Measurements from ENCODE around the gene PREX1.

Gene PREX1

DNA sequence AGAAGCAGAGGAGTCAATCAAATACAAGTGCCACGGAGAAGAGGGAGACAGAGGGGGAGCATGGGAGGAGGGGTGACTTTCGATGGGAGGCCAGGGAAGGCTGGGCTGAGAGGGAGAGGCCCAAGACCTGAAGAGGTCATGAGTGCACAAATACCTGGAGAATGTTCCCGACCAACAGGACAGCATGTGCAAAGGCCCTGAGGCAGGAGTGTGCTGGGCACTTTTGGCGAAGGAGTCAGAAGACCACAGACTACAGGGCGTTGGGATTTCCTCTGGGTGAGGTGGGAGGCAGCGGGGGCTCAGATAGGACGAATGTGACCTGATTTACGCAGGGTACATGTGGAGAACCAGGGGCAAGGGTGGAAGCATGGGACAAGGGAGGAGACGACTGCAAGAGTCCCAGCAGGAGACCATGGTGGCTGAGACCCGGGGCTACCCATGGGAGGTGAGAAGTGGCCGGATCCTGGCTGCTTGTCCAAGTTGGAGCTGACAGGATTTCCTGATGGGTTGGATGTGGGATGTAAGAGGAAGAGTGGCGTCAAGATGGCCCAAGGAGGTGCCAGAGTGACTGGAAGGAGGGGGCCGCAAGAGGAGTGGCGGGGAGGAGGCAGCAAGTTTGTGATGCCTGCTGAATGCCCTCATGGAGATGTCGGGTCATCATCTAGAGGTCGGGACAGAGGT, 23.4 kb downstream of the PREX1 start:
- H3K4me1 ChIP-seq (ENCODE audit: control insufficient read depth in 1 of 2, insufficient read depth in 2 of 2, low read length in 2 of 2) = peaks cover 0 to 14% of the 10 kb centered on the region in 2 donors
- H3K27me3 ChIP-seq (ENCODE audit: control insufficient read depth in 1 of 2, insufficient read depth in 2 of 2, low read length in 2 of 2) = no peaks in the 10 kb centered on the region
- no peaks in the 10 kb centered on the region for H3K36me3 ChIP-seq (ENCODE audit: control insufficient read depth in 1 of 2, insufficient read depth in 2 of 2, low read length in 2 of 2)
- no peak overlapping the region for H3K9ac ChIP-seq (ENCODE audit: low read depth in 1 of 2, low read length in 2 of 2)
- no peak overlapping the region for H3K4me3 ChIP-seq (ENCODE audit: low read depth in 1 of 2, low read length in 2 of 2)
- H3K27ac ChIP-seq (ENCODE audit: low read depth, low read length) = no peak overlapping the region
- H3K9me3 ChIP-seq (ENCODE audit: control insufficient read depth in 1 of 2, low read length in 2 of 2) = no peaks in the 10 kb centered on the region

DNA sequence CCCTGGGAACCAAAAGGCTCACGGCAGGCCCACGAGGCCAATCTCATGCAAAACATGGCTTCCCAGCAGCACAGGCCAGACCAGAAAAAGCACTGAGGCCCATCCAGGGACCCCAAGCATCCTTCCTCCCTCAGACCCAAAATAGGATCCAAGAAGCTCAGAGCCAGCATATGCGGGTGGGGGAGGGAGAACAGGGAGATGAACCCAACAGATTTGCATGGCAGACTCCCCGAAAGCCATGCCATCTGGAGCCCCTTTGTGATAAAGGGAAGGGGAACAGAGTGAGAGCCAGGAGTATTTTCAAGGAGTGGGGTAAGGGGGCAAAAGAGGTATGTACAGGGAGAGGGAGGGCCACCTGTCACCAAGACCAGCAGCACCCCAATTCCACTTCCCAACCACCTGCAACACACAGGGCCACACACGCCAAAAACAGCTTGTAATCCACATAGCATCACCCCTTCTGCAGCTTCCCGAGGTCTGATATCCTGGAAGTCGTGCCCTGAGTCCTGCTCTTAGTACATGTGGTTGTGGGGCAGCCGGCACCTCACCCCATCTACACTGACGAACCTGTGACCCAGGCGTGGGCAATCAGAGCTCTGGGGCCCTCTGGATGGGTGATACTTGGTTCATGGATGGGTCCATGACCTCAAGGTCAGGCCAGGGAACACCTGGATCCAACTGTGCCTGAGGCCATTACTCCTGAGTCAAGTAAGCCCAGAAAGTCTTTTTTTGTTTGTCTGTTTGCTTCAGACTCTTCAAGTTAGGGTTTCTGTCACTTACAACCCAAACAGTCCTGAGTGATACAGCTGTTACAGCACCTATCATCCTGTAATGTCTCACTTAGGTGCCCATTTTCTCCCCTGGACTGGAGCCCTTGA, 24.4 kb downstream of the PREX1 start:
- Histone ChIP-seq H3K36me3 (ENCODE audit: control insufficient read depth in 1 of 2, insufficient read depth in 2 of 2, low read length in 2 of 2) (no peaks in the 10 kb centered on the region), H3K4me3 (ENCODE audit: low read depth in 1 of 2, low read length in 2 of 2) (no peak overlapping the region), H3K9me3 (ENCODE audit: control insufficient read depth in 1 of 2, low read length in 2 of 2) (no peaks in the 10 kb centered on the region), H3K4me1 (ENCODE audit: control insufficient read depth in 1 of 2, insufficient read depth in 2 of 2, low read length in 2 of 2) (peaks cover 0 to 10% of the 10 kb centered on the region in 2 donors), H3K27ac (ENCODE audit: low read depth, low read length) (no peak overlapping the region), H3K9ac (ENCODE audit: low read depth in 1 of 2, low read length in 2 of 2) (no peak overlapping the region), H3K27me3 (ENCODE audit: control insufficient read depth in 1 of 2, insufficient read depth in 2 of 2, low read length in 2 of 2) (no peaks in the 10 kb centered on the region)

DNA sequence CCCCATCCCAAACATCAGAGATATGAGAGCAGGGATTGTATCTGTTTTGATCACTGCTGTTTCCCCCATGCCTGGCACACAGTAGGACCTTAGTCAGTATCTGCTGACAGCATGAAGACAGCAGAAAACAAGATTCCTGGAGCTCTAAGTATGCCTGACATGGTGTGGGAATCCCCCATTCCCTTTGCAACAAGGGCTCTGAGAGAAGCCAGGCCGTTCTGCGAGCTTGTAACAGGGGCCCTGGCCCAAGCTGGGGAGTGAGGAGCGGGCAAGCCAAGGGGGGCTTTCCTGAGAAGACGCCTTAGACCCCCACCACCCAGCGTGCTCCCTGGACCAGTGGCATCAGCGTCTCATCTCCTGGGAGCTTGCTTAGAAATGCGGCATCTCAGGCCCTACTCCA, 25.2 kb downstream of the PREX1 start:
- Histone ChIP-seq H3K4me1 (ENCODE audit: control insufficient read depth in 1 of 2, insufficient read depth in 2 of 2, low read length in 2 of 2) (peaks cover 0 to 15% of the 10 kb centered on the region in 2 donors), H3K9ac (ENCODE audit: low read depth in 1 of 2, low read length in 2 of 2) (no peak overlapping the region), H3K9me3 (ENCODE audit: control insufficient read depth in 1 of 2, low read length in 2 of 2) (no peaks in the 10 kb centered on the region), H3K36me3 (ENCODE audit: control insufficient read depth in 1 of 2, insufficient read depth in 2 of 2, low read length in 2 of 2) (no peaks in the 10 kb centered on the region), H3K27me3 (ENCODE audit: control insufficient read depth in 1 of 2, insufficient read depth in 2 of 2, low read length in 2 of 2) (no peaks in the 10 kb centered on the region), H3K27ac (ENCODE audit: low read depth, low read length) (no peak overlapping the region), H3K4me3 (ENCODE audit: low read depth in 1 of 2, low read length in 2 of 2) (no peak overlapping the region)

DNA sequence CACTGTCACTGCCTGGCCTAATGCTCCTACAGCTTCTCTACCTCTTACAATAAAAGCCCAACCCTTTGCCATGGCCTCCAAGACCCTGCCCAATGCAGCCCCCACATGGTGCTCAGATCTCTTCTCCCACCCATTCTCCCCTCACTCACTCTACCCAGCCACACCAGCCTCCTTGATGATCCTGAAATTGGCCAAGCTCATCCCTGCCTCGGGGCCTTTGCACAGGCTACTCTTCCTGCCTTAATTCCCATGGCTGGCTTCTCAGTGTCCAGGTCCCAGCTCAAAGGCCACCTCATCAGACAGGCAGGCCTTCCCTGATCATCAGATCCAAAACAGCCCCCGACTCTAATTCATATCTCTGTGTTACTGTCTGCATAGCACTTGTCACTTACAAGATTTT, 25.6 kb downstream of the PREX1 start:
- no peaks in the 10 kb centered on the region for H3K9me3 ChIP-seq (ENCODE audit: control insufficient read depth in 1 of 2, low read length in 2 of 2)
- H3K4me1 ChIP-seq (ENCODE audit: control insufficient read depth in 1 of 2, insufficient read depth in 2 of 2, low read length in 2 of 2) = peaks cover 0 to 18% of the 10 kb centered on the region in 2 donors
- no peaks in the 10 kb centered on the region for H3K27me3 ChIP-seq (ENCODE audit: control insufficient read depth in 1 of 2, insufficient read depth in 2 of 2, low read length in 2 of 2)
- H3K9ac ChIP-seq (ENCODE audit: low read depth in 1 of 2, low read length in 2 of 2) = no peak overlapping the region
- H3K27ac ChIP-seq (ENCODE audit: low read depth, low read length) = no peak overlapping the region
- H3K4me3 ChIP-seq (ENCODE audit: low read depth in 1 of 2, low read length in 2 of 2) = no peak overlapping the region
- no peaks in the 10 kb centered on the region for H3K36me3 ChIP-seq (ENCODE audit: control insufficient read depth in 1 of 2, insufficient read depth in 2 of 2, low read length in 2 of 2)

DNA sequence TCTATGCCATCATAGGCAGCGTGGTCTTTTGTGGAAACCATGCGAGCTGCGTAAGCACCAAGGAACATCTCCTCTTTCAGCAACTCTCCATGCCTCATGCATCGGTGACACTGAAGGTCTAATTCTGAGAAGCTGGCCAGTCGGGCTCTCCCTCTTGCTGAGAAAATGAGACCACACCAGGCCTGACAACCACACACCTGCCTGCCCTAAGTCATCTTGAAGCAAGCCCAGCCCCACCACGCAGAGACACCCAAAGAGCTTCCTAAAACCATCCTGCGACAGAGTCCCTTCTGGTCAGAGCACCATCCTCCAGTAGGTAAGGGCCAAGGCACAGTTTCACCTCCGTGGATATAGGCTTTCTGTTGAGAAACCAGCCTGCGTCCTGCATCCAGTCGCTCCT, 26.6 kb downstream of the PREX1 start:
- H3K27ac ChIP-seq (ENCODE audit: low read depth, low read length) = no peak overlapping the region
- H3K4me1 ChIP-seq (ENCODE audit: control insufficient read depth in 1 of 2, insufficient read depth in 2 of 2, low read length in 2 of 2) = peaks cover 0 to 18% of the 10 kb centered on the region in 2 donors
- no peaks in the 10 kb centered on the region for H3K36me3 ChIP-seq (ENCODE audit: control insufficient read depth in 1 of 2, insufficient read depth in 2 of 2, low read length in 2 of 2)

DNA sequence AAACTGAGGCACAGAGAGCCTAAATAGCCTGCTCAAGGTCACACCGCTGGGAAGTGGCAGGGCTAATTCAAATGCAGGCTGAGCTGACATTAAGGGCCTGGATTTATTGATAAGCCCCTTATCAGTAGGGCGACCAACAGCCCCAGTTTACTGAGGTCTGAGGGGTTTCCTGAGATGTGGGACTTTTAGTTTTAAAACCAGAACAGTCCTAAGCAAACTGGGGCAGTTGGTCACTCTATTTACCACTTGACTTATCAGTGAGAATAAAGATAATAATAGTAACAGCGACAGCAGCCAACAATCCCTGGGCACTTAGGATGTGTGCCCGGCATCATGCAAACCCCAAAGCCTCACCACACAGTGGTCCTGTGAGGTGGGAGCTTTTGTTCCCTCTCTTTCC, 27.6 kb downstream of the PREX1 start:
- Histone ChIP-seq H3K4me3 (ENCODE audit: low read depth in 1 of 2, low read length in 2 of 2) (no peak overlapping the region), H3K36me3 (ENCODE audit: control insufficient read depth in 1 of 2, insufficient read depth in 2 of 2, low read length in 2 of 2) (no peaks in the 10 kb centered on the region), H3K4me1 (ENCODE audit: control insufficient read depth in 1 of 2, insufficient read depth in 2 of 2, low read length in 2 of 2) (peaks cover 0 to 18% of the 10 kb centered on the region in 2 donors), H3K9me3 (ENCODE audit: control insufficient read depth in 1 of 2, low read length in 2 of 2) (no peaks in the 10 kb centered on the region), H3K27me3 (ENCODE audit: control insufficient read depth in 1 of 2, insufficient read depth in 2 of 2, low read length in 2 of 2) (no peaks in the 10 kb centered on the region), H3K9ac (ENCODE audit: low read depth in 1 of 2, low read length in 2 of 2) (no peak overlapping the region), H3K27ac (ENCODE audit: low read depth, low read length) (no peak overlapping the region)

More for the DNA sequence above, 26.6 kb downstream of the PREX1 start:
- Histone ChIP-seq H3K9ac (ENCODE audit: low read depth in 1 of 2, low read length in 2 of 2) (no peak overlapping the region), H3K27me3 (ENCODE audit: control insufficient read depth in 1 of 2, insufficient read depth in 2 of 2, low read length in 2 of 2) (no peaks in the 10 kb centered on the region), H3K9me3 (ENCODE audit: control insufficient read depth in 1 of 2, low read length in 2 of 2) (no peaks in the 10 kb centered on the region), H3K4me3 (ENCODE audit: low read depth in 1 of 2, low read length in 2 of 2) (no peak overlapping the region)

DNA sequence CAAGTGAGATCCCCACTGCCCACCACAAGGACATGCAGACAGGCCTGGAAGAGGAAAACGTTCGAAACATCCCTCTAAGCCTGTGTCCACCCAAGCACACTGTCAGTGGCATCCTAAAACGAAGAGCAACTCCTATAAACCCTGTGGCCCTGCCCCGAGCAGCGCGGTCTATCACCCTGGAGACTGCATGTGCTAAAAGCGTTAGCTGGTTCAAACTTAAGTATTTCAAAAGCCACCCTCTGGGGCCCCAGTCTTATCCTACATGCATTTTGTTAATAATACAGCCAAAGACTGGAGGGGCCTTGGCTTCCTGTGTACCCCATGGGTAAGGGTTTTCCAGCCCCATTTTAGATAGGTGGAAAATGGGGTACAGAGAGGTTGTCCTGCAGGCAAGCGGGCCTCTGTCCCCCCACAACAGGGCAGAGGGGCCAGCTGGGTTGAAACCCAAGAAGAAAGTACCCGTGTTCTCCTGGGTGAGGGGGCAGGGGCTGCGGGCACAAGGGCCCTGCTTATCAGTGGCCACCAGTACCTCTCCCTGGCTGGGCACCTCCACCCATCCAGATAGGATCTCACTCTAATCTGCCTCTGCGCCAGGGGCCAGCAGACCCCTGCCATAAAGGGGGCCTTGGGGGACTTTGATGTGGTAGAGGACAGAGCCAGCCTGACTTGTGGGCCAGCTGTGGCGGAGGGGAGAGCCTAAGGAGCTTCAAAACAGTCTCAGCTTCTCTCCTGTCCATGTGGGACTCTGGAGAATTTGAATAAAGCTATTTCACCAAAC, 28.3 kb downstream of the PREX1 start:
- Histone ChIP-seq H3K9me3 (ENCODE audit: control insufficient read depth in 1 of 2, low read length in 2 of 2) (no peaks in the 10 kb centered on the region), H3K9ac (ENCODE audit: low read depth in 1 of 2, low read length in 2 of 2) (no peak overlapping the region), H3K4me3 (ENCODE audit: low read depth in 1 of 2, low read length in 2 of 2) (no peak overlapping the region), H3K4me1 (ENCODE audit: control insufficient read depth in 1 of 2, insufficient read depth in 2 of 2, low read length in 2 of 2) (peaks cover 0 to 18% of the 10 kb centered on the region in 2 donors), H3K27me3 (ENCODE audit: control insufficient read depth in 1 of 2, insufficient read depth in 2 of 2, low read length in 2 of 2) (no peaks in the 10 kb centered on the region), H3K36me3 (ENCODE audit: control insufficient read depth in 1 of 2, insufficient read depth in 2 of 2, low read length in 2 of 2) (no peaks in the 10 kb centered on the region), H3K27ac (ENCODE audit: low read depth, low read length) (no peak overlapping the region)

DNA sequence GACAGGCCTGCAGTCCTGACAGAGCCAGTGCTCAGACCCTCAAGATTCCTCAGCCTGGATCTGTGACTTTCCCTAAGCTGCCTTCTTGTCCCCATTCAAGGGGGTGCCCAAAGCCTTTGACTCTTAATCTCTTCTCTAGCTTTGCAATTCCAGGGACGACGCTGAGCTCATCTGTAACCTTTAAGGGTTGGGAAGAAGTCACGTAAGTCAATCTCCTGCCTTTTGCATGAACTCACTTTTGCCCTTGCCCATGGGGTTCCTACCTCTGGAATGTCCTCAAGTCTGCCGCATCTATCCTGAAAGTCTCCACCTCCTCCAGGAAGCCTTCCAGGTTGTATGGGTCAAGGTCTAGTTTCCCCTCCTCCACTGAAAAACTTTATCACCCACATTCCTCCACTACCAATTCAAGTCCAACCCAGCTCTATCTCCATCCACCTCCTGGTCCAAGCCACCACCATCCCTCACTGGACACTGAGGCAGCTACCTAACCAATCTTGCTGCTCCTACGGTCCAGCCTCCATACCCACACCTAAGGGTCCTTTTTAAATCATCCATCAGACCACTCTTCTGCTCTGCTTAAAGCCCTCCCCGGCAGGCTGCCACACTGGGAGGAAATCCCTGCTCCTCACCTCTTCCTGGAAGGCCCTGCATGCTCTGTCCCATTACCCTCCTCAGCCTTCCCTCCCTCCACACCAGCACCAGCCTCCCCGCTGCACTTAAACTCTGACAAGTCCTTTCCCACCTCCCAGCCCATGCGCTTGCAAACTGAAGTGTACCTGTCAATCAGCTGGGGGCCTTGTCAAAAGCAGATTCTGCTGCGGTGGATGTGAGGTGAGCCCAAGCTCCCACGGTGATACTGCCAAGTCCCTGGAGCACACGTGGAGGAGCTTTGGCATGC, 29.7 kb downstream of the PREX1 start:
- no peak overlapping the region for H3K4me3 ChIP-seq (ENCODE audit: low read depth in 1 of 2, low read length in 2 of 2)
- no peak overlapping the region for H3K9ac ChIP-seq (ENCODE audit: low read depth in 1 of 2, low read length in 2 of 2)

DNA sequence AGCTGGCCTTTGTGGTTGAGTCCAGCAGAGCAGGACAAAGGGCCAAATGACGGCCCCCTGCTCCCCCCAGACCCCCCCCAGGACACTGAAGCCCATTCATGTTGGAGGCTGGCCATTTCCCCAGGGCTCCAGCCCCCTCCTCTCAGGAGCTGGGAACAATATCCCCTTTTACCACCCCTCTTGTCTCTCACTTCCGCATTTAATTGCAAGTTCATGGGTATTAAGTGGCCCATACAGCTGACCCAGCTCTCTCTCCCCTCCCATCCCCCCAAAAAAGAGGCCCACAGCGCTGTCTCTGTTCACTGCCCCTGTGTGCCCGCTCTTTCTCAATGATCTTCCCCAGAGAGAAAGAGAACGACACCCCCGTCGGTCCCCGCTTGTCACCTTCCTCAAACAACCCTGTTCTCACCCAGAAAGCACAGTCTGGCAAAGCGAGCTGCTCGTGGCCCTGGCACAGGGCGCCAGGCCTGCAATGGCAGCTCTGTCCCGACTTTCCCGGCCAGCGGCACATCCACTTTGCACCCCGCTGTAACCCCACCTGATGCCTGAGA, 30.4 kb downstream of the PREX1 start:
- Histone ChIP-seq H3K4me1 (ENCODE audit: control insufficient read depth in 1 of 2, insufficient read depth in 2 of 2, low read length in 2 of 2) (peaks cover 0 to 11% of the 10 kb centered on the region in 2 donors), H3K9me3 (ENCODE audit: control insufficient read depth in 1 of 2, low read length in 2 of 2) (no peaks in the 10 kb centered on the region), H3K9ac (ENCODE audit: low read depth in 1 of 2, low read length in 2 of 2) (no peak overlapping the region), H3K27me3 (ENCODE audit: control insufficient read depth in 1 of 2, insufficient read depth in 2 of 2, low read length in 2 of 2) (no peaks in the 10 kb centered on the region), H3K27ac (ENCODE audit: low read depth, low read length) (no peak overlapping the region), H3K4me3 (ENCODE audit: low read depth in 1 of 2, low read length in 2 of 2) (no peak overlapping the region), H3K36me3 (ENCODE audit: control insufficient read depth in 1 of 2, insufficient read depth in 2 of 2, low read length in 2 of 2) (no peaks in the 10 kb centered on the region)

More for the DNA sequence above, 29.7 kb downstream of the PREX1 start:
- H3K27me3 ChIP-seq (ENCODE audit: control insufficient read depth in 1 of 2, insufficient read depth in 2 of 2, low read length in 2 of 2) = no peaks in the 10 kb centered on the region
- H3K36me3 ChIP-seq (ENCODE audit: control insufficient read depth in 1 of 2, insufficient read depth in 2 of 2, low read length in 2 of 2) = no peaks in the 10 kb centered on the region
- H3K4me1 ChIP-seq (ENCODE audit: control insufficient read depth in 1 of 2, insufficient read depth in 2 of 2, low read length in 2 of 2) = peaks cover 0 to 14% of the 10 kb centered on the region in 2 donors
- no peaks in the 10 kb centered on the region for H3K9me3 ChIP-seq (ENCODE audit: control insufficient read depth in 1 of 2, low read length in 2 of 2)
- H3K27ac ChIP-seq (ENCODE audit: low read depth, low read length) = no peak overlapping the region
